Smooth muscle cell (in vitro differentiated cells): ENCODE data around the gene RARA. TPM values are rescaled to one million over a fixed set of nuclear protein-coding genes. Genes with fewer than 3 reads are reported as not detected.

Experiments
- DNase-seq: peaks from one replicate; lab custom pipeline; 2025; ENCODE audit not compliant: unreplicated experiment; lab: John Stamatoyannopoulos, UW
- H2AFZ ChIP-seq: fragments of 200-600 bp; sonication (generic); 2 replicates; pipeline ENCODE4 v1.6.0; 2016; ENCODE audit warnings: antibody characterized with exemption, low read depth, mild to moderate bottlenecking
- H3F3A ChIP-seq: fragments of 200-600 bp; sonication (generic); 2 replicates; pipeline ENCODE4 v1.6.0; 2017; ENCODE audit warnings: antibody characterized with exemption, low read depth
- H3K27ac ChIP-seq: fragments of 200-600 bp; sonication (generic); 2 replicates; pipeline ENCODE4 v1.5.1; 2016; ENCODE audit warnings: low read depth, mild to moderate bottlenecking
- H3K27me3 ChIP-seq: fragments of 200-600 bp; sonication (generic); 2 replicates; pipeline ENCODE4 v1.6.1; 2016; ENCODE audit warnings: low read depth, mild to moderate bottlenecking
- H3K36me3 ChIP-seq: fragments of 200-600 bp; sonication (generic); 2 replicates; pipeline ENCODE4 v1.5.1; 2016; ENCODE audit warnings: low read depth
- H3K4me1 ChIP-seq: fragments of 200-600 bp; sonication (generic); 2 replicates; pipeline ENCODE4 v1.5.1; 2016; ENCODE audit warnings: low read depth
- H3K4me2 ChIP-seq: fragments of 200-600 bp; sonication (generic); 2 replicates; pipeline ENCODE4 v1.6.0; 2016; ENCODE audit warnings: mild to moderate bottlenecking
- H3K4me3 ChIP-seq: fragments of 200-600 bp; sonication (generic); 2 replicates; pipeline ENCODE4 v1.5.1; 2016; ENCODE audit warnings: mild to moderate bottlenecking
- H3K79me2 ChIP-seq: fragments of 200-600 bp; sonication (generic); 2 replicates; pipeline ENCODE4 v1.6.0; 2016; ENCODE audit warnings: low read depth, mild to moderate bottlenecking
- H3K9ac ChIP-seq: fragments of 200-600 bp; sonication (generic); 2 replicates; pipeline ENCODE4 v1.6.0; 2016; ENCODE audit warnings: low read depth
- H3K9me3 ChIP-seq: fragments of 200-600 bp; sonication (generic); replicated peaks from 2 replicates; pipeline ENCODE4 v1.5.1; 2016; ENCODE audit warnings: low read depth
- H4K20me1 ChIP-seq: fragments of 200-600 bp; sonication (generic); 2 replicates; pipeline ENCODE4 v1.6.0; 2016; ENCODE audit warnings: low read depth
- CTCF ChIP-seq: fragments of 200-600 bp; sonication (generic); IDR thresholded peaks from 2 replicates; pipeline ENCODE4 v1.5.1; 2017; ENCODE audit warnings: borderline replicate concordance, mild to moderate bottlenecking, antibody characterized with exemption; ENCODE audit not compliant: insufficient read depth, poor library complexity, severe bottlenecking
- WGBS: methylation state at CpG from one replicate; pipeline ENCODE4 v1.1.7; 2016; ENCODE audit warnings: low lambda C conversion rate; 5-methylcytosine and 5-hydroxymethylcytosine counted together
- polyA plus RNA-seq: library from polyadenylated mRNA; unstranded; fragments of >200 nt; fragmentation: Nextera tagmentation; extraction: Ambion mirVana; gene quantifications from 2 replicates; pipeline ENCODE4 v1.2.1, GENCODE V29; 2016
- total RNA-seq: library from RNA; depleted of rRNA; stranded (reverse); fragments of >200 nt; gene quantifications from 2 replicates; pipeline ENCODE4 v1.2.3, GENCODE V29; 2014

Gene RARA
- total and polyA plus RNA-seq, 2 experiments from 2014 or later, result 22.1 to 22.5 TPM

- Histone ChIP-seq H3K27ac (no peak overlapping the region), H3K9me3 (no peaks in the 10 kb centered on the region), H2AFZ (no peak overlapping the region), H3K9ac (no peak overlapping the region), H3K36me3 (no peaks in the 10 kb centered on the region), H3K4me2 (peak overlapping the region; percentile 90), H3F3A (peaks cover 19% of the 10 kb centered on the region), H3K27me3 (no peaks in the 10 kb centered on the region), H3K4me1 (peaks cover 72% of the 10 kb centered on the region), H3K4me3 (peak overlapping the region; percentile 72), H3K79me2 (peaks cover 14% of the 10 kb centered on the region), H4K20me1 (peaks cover 1% of the 10 kb centered on the region)
- 59% methylated on average over 7 of the region's 7 CpGs for WGBS
- no peak for DNase-seq
- no peak for TF ChIP-seq CTCF
Observed at GRCh38 chr17:40310882-40311391, 2.0 kb downstream of the RARA start.

- Histone ChIP-seq H3K27me3 (no peaks in the 10 kb centered on the region), H3K4me3 (no peak overlapping the region), H3K9ac (no peak overlapping the region), H3K27ac (no peak overlapping the region), H3K4me2 (peak overlapping the region; percentile 90), H4K20me1 (peaks cover 7% of the 10 kb centered on the region), H3K79me2 (peaks cover 14% of the 10 kb centered on the region), H3F3A (peaks cover 24% of the 10 kb centered on the region), H3K9me3 (no peaks in the 10 kb centered on the region), H3K36me3 (no peaks in the 10 kb centered on the region), H3K4me1 (peaks cover 71% of the 10 kb centered on the region), H2AFZ (no peak overlapping the region)
- WGBS, result 60% methylated on average over 2 of the region's 2 CpGs
- TF ChIP-seq CTCF, result no peak
- DNase-seq, result no peak
Observed at GRCh38 chr17:40311575-40311974, 2.6 kb downstream of the RARA start.

GRCh38 chr17:40312131-40312731, 3.3 kb downstream of the RARA start:
- no peak overlapping the region for H3K4me3 ChIP-seq
- H3F3A ChIP-seq, result peaks cover 21% of the 10 kb centered on the region
- no peaks in the 10 kb centered on the region for H3K36me3 ChIP-seq
- no peak overlapping the region for H3K27ac ChIP-seq
- 71% methylated on average over 7 of the region's 7 CpGs for WGBS
- no peaks in the 10 kb centered on the region for H3K27me3 ChIP-seq
- H3K4me1 ChIP-seq, result peaks cover 70% of the 10 kb centered on the region
- TF ChIP-seq CTCF, result no peak
- H3K4me2 ChIP-seq, result peak overlapping the region; percentile 51
- peaks cover 14% of the 10 kb centered on the region for H3K79me2 ChIP-seq
- H3K9me3 ChIP-seq, result no peaks in the 10 kb centered on the region
- H3K9ac ChIP-seq, result no peak overlapping the region
- H4K20me1 ChIP-seq, result peaks cover 7% of the 10 kb centered on the region
- no peak for DNase-seq
- H2AFZ ChIP-seq, result no peak overlapping the region
